Mammary epithelial cell (primary cell): Measurements from ENCODE around the gene PTX4.

ENCODE experiments used
- CTCF ChIP-seq, 2 donors: IDR thresholded peaks in 1 of 2; conservative IDR thresholded peaks in 1 of 2; 2 replicates each; pipeline ENCODE4 v1.5.1; 2011 to 2012; ENCODE audit warnings: inconsistent platforms in 2 of 2, low read length in 2 of 2, mild to moderate bottlenecking in 2 of 2, control low read depth in 1 of 2, low read depth in 1 of 2; ENCODE audit not compliant: insufficient read depth in 1 of 2; ENCODE audit errors: extremely low read depth in 1 of 2
- EZH2 ChIP-seq: IDR thresholded peaks from 2 replicates; pipeline ENCODE4 v1.6.1; 2012; ENCODE audit warnings: low read length, inconsistent platforms, borderline replicate concordance

GRCh38 chr16:1530883-1531637 lies 42.3 kb upstream of the PTX4 start:
- TF ChIP-seq CTCF (conservative IDR thresholded peaks at IDR 0.05 in 1 of 2, IDR thresholded peaks at IDR 0.05 in 1 of 2; ENCODE audit: extremely low read depth in 1 of 2, insufficient read depth in 1 of 2, low read depth in 1 of 2, low read length in 2 of 2) (no peak), EZH2 (no peak)
